ENCODE data around the gene MOSMO.
"Not testable (repeated sequence)": the region's sequence is repeated elsewhere in the genome, so short reads cannot be mapped to it uniquely, and the experiment has no call there.

Gene MOSMO

GRCh38 chr16:22003195-22003594 is 4.7 kb upstream of the MOSMO start:
- no peak for DNase-seq (ENCODE audit: low read depth in 2 of 2)

- DNase-seq (ENCODE audit: low read depth in 2 of 2): no peak
Measured at GRCh38 chr16:22004341-22004740, 3.6 kb upstream of the MOSMO start.

DNA sequence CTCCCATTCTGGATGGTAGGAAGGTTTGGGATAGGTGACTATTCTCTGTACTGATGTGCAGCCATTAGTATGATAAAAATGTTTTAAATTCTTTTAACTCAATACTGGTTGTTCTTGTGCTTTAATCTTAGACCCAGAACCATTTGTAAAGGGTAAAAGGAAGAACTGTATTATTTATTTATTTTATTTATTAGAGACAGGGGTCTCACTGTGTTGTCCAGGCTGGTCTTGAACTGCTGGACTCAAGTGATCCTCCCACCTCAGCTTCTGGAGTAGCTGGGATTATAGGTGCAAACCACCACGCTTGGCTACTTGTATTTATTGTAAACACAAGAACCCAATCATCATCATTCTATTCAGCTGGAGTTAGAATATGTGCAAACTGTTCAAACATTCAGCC is 2.2 kb upstream of the MOSMO start:
- DNase-seq (ENCODE audit: low read depth in 2 of 2): no peak

DNA sequence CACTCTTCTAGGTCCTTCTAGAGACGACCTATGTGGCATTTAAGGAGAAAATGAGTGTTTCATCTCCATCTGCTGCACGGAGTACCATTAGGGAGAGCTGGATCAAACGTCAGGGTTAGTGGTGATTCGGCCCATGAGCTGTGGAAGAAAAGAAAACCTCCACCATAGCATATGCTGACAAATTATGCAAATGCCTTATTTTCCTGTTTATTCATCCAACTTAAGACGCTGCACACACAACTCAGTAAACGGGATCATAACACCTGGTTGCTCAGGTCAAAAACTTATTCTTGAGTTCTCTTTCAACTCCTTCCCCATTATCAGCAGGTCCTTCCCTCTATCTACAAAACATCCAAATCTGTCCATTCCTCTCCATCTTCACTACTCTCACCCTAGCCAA is 1.3 kb upstream of the MOSMO start:
- no peak for DNase-seq (ENCODE audit: low read depth in 2 of 2)

GRCh38 chr16:22007159-22007508 is 777 bp upstream of the MOSMO start:
- no peak for DNase-seq (ENCODE audit: low read depth in 2 of 2)

GRCh38 chr16:22008215-22009059 is 526 bp downstream of the MOSMO start:
- DNase-seq (ENCODE audit: low read depth in 2 of 2): peak in 1 of 2 donors; percentile 19

DNA sequence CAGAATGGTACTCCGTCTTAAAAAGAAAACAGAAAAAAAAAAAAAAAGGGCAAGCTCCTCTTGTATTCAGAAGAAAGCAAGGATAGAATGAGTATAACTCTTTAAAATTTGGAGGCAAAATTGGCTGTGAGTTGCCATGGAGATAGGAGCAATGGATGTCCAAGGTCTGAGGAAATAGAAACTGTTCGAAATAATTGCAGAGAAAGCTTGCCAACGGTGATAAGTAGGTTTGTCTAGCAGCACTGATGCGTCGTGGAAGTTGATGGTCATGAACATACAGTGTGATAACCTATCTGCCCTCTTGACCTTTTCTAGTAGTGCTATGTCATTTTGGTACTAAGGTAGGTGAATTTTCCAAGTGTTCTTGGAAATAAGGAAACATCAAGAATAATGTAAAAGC is 3.0 kb downstream of the MOSMO start:
- no peak for DNase-seq (ENCODE audit: low read depth in 2 of 2)

GRCh38 chr16:22012241-22012640 is 4.3 kb downstream of the MOSMO start:
- no peak for DNase-seq (ENCODE audit: low read depth in 2 of 2)

DNA sequence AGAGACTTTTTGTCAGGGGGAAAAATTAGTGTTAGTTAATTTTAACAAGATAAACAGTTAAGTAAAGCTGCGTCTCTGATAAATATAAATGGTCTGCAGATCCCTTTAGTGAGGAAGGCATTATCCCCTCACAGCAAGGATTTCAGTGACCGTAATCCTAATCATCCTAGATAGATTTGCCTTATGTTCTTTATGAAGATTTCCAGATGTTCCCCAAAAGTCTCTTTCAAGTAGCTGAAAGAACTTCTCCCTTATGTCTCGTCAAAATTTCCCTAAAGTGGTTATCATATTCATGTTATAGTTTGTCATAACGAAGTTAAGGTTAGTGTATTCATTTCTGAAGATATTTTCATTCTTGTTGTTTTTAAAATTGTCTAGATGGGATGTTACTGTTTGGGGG is 5.6 kb downstream of the MOSMO start:
- DNase-seq (ENCODE audit: low read depth in 2 of 2): no peak

DNA sequence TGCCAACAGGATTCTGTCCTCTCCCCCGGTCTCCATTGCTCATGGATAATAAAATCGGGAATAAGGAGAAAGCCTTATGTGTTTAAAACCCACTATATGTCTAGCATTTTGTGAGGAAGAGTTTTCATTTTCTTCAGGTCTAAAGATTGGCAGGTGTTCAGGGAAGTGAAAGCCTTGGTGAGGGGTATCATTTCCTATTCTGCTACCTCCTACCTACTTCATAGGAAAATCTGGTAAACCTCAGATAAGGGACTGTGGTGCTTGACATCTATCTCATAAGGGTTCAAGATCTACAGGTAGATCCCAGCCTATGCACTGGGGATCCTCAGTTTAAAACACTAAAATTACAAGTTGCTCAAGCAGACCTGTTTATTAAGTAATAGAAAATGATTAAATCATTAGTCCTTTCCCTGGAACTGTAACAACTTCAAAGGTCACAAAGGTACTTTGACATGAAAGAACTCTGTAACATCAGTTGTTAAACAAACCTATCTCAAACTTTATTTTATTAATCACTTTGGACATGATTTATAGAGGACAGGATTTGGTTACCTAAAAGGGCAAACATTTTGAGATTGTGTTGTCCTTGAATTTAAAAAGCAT is 6.5 kb downstream of the MOSMO start:
- DNase-seq (ENCODE audit: low read depth in 2 of 2): no peak

- no peak for DNase-seq (ENCODE audit: low read depth in 2 of 2)
Measured at GRCh38 chr16:22016927-22017326, 9.0 kb downstream of the MOSMO start.

GRCh38 chr16:22018559-22018958 is 10.6 kb downstream of the MOSMO start:
- DNase-seq (ENCODE audit: low read depth in 2 of 2): no peak

DNA sequence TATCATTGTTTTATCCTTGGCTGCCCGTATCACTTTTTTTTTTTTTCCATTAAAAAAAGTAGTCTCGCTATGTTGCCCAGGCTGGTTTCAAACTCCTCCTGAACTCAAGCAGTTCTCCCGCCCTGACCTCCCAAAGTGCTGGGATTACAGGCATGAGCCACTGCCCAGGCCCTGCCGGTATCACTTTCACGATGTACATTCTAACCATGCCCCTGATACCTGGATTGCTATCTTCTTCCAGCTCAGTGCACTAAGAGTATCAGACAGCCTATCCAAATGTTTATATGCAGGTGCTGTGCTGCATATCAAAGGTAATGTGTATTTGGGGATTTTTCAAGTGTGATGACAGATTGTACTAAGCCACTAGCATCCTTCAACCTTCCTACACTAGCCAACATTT is 14.2 kb downstream of the MOSMO start:
- no peak for DNase-seq (ENCODE audit: low read depth in 2 of 2)

- no peak for DNase-seq (ENCODE audit: low read depth in 2 of 2)
Measured at GRCh38 chr16:22023505-22023904, 15.6 kb downstream of the MOSMO start.

- not testable (repeated sequence) for DNase-seq (ENCODE audit: low read depth in 2 of 2)
Measured at GRCh38 chr16:22024785-22025184, 16.9 kb downstream of the MOSMO start.

- no peak for DNase-seq (ENCODE audit: low read depth in 2 of 2)
Measured at GRCh38 chr16:22027633-22028032, 19.7 kb downstream of the MOSMO start.

DNA sequence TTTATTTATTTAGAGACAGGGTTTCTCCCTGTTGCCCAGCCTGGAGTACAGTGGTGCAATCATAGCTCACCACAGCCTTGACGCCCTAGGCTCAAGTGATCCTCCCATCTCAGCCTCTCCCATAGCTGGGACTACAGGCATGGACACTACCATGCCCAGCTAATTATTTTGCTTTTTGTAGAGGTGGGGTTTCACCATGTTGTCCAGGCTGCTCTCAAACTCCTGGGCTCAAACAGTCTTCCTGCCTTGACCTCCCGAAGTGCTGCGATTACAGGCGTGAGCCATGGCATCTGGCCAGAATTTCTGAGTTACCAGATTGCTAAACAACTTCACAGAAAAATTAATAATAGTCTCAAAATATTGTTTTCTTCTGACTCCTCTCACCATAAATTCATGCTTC is 21.7 kb downstream of the MOSMO start:
- DNase-seq (ENCODE audit: low read depth in 2 of 2): no peak

GRCh38 chr16:22030087-22030812 is 22.3 kb downstream of the MOSMO start:
- no peak for DNase-seq (ENCODE audit: low read depth in 2 of 2)

DNA sequence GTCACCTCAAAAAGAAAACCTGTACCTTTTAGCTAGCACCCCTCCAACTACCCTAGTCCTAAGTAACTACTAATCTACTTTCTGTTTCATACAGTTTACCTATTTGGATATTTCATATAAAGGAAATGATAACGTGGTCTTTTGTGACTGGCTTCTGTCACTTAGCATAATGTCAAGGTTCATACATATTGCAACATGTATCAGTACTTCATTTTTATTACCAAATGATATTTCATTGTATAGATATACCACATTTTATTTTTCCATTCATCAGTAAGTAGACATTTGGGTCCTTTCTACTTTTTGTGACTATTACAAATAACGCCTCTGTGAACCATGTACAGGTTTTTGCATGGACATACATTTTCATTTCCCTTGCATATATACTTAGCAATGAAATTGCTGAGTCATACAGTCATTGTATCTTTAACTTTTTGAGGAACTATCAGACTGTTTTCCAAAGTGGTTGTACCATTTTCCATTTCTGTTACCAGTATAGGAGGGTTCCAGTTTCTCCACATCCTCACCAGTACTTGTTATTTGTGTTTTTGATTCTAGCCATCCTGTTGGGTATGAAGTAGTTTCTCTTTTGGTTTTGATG is 23.7 kb downstream of the MOSMO start:
- no peak for DNase-seq (ENCODE audit: low read depth in 2 of 2)

- no peak for DNase-seq (ENCODE audit: low read depth in 2 of 2)
Measured at GRCh38 chr16:22034503-22034902, 26.6 kb downstream of the MOSMO start.

DNA sequence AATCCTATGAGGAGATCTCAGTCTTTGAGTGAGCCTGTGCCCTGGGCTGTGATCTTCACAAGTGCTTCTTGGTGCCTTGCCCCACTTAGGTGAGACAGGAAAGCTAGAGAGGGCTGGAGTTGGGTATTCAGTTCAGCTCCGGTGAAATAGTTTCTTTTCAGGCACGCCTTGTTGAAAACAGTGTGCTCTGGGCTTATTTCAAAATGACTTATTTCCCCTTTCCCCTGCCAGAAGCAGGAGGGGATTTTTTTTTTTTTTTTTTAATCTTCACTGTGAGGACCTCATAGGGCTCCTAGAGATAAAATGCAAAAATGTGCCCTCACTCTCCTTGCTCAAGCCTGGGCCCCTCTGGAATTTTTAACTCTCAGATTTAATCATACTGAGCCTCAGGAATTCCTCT is 27.2 kb downstream of the MOSMO start:
- DNase-seq (ENCODE audit: low read depth in 2 of 2): no peak

DNA sequence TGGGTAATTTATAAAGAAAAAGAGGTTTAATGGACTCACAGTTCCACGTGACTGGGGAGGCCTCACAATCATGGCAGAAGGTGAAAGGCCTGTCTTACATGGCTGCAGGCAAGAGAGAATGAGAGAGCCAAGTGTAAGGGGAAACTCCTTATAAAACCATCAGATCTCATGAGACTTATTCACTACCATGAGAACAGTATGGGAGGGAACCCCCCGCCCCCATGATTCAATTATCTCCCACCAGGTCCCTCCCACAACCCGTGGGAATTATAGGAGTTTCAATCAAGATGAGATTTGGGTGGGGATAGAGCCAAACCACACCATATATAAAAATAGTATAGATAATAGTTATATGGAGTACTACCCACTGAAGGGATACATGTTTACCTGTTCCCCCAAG is 36.0 kb downstream of the MOSMO start:
- not testable (repeated sequence) for DNase-seq (ENCODE audit: low read depth in 2 of 2)

GRCh38 chr16:22045888-22046287 is 38.0 kb downstream of the MOSMO start:
- not testable (repeated sequence) for DNase-seq (ENCODE audit: low read depth in 2 of 2)
